MM.1S (cell line): ENCODE results near the gene BCDIN3D.

Source experiments
- DNase-seq: peaks from one replicate; pipeline ENCODE4 v3.0.0-alpha.2; 2015
- H2AFZ ChIP-seq: fragments of 300-600 bp; sonication (generic); 2 replicates; pipeline ENCODE4 v1.6.0; 2016; ENCODE audit warnings: antibody characterized with exemption, low read length
- H3F3A ChIP-seq: fragments of 300-600 bp; sonication (generic); 2 replicates; pipeline ENCODE4 v1.6.1; 2016; ENCODE audit warnings: mild to moderate bottlenecking, antibody characterized with exemption, low read length, moderate library complexity, mixed read lengths; ENCODE audit not compliant: insufficient read depth
- H3K27ac ChIP-seq: fragments of 300-600 bp; sonication (generic); 2 replicates; pipeline ENCODE4 v1.5.1; 2016; ENCODE audit warnings: mild to moderate bottlenecking, low read length
- H3K27me3 ChIP-seq: fragments of 300-600 bp; sonication (generic); replicated peaks from 2 replicates; pipeline ENCODE4 v1.6.0; 2016; ENCODE audit warnings: low read length; ENCODE audit not compliant: insufficient read depth
- H3K36me3 ChIP-seq: fragments of 300-600 bp; sonication (generic); replicated peaks from 2 replicates; pipeline ENCODE4 v1.6.1; 2016; ENCODE audit warnings: mild to moderate bottlenecking, low read length, mixed read lengths; ENCODE audit not compliant: insufficient read depth
- H3K4me1 ChIP-seq: fragments of 300-600 bp; sonication (generic); 2 replicates; pipeline ENCODE4 v1.6.1; 2016; ENCODE audit warnings: low read length, mixed read lengths
- H3K4me2 ChIP-seq: fragments of 300-600 bp; sonication (generic); 2 replicates; pipeline ENCODE4 v1.6.0; 2016; ENCODE audit warnings: low read depth, low read length
- H3K4me3 ChIP-seq: fragments of 300-600 bp; sonication (generic); 2 replicates; pipeline ENCODE4 v1.5.1; 2016; ENCODE audit warnings: low read length, mixed read lengths
- H3K79me2 ChIP-seq: fragments of 300-600 bp; sonication (generic); 2 replicates; pipeline ENCODE4 v1.6.1; 2016; ENCODE audit warnings: mixed run types, low read length, mixed read lengths
- H3K9ac ChIP-seq: fragments of 300-600 bp; sonication (generic); 2 replicates; pipeline ENCODE4 v1.6.1; 2016; ENCODE audit warnings: low read length, mixed read lengths
- H3K9me2 ChIP-seq: fragments of 300-600 bp; sonication (generic); replicated peaks from 2 replicates; pipeline ENCODE4 v1.6.1; 2016; ENCODE audit warnings: mild to moderate bottlenecking, low read length, mixed read lengths; ENCODE audit not compliant: insufficient read depth
- H3K9me3 ChIP-seq: fragments of 300-600 bp; sonication (generic); replicated peaks from 2 replicates; pipeline ENCODE4 v1.6.1; 2016; ENCODE audit warnings: mild to moderate bottlenecking, low read length, mixed read lengths; ENCODE audit not compliant: insufficient read depth
- H4K20me1 ChIP-seq: fragments of 300-600 bp; sonication (generic); 2 replicates; pipeline ENCODE4 v1.6.1; 2016; ENCODE audit warnings: mild to moderate bottlenecking, low read length, moderate library complexity, mixed read lengths; ENCODE audit not compliant: insufficient read depth
- CTCF ChIP-seq: fragments of 300-600 bp; sonication (generic); IDR thresholded peaks from 2 replicates; pipeline ENCODE4 v1.5.1; 2016; ENCODE audit warnings: antibody characterized with exemption, low read length, mixed read lengths
- EZH2 ChIP-seq: fragments of 300-600 bp; sonication (generic); optimal IDR thresholded peaks from 2 replicates; pipeline ENCODE3; 2017; ENCODE audit warnings: low read depth, mild to moderate bottlenecking, antibody characterized with exemption, low read length, mixed read lengths
- EZH2phosphoT487 ChIP-seq: fragments of 300-600 bp; sonication (generic); IDR thresholded peaks from 2 replicates; pipeline ENCODE4 v1.6.1; 2018; ENCODE audit warnings: antibody characterized with exemption, low read length

BCDIN3D gene

GRCh38 chr12:49846032-49846431 is 3.1 kb upstream of the BCDIN3D start:
- Histone ChIP-seq H3K79me2 (peaks cover 12% of the 10 kb centered on the region), H3F3A (peaks cover 21% of the 10 kb centered on the region), H3K27ac (no peak overlapping the region), H3K4me3 (no peak overlapping the region), H4K20me1 (no peaks in the 10 kb centered on the region), H3K36me3 (no peaks in the 10 kb centered on the region), H3K27me3 (0 out of 2 replicates have a peak, but pooled peaks cover 2% of the 10 kb centered on the region), H3K4me2 (no peak overlapping the region), H2AFZ (no peak overlapping the region), H3K9me2 (no peaks in the 10 kb centered on the region), H3K9ac (no peak overlapping the region), H3K4me1 (peaks cover 23% of the 10 kb centered on the region), H3K9me3 (no peaks in the 10 kb centered on the region)
- TF ChIP-seq EZH2phosphoT487 (no peak), CTCF (no peak), EZH2 (no peak)
- no peak for DNase-seq

- no peak overlapping the region for H3K4me2 ChIP-seq
- no peak for DNase-seq
- H3K79me2 ChIP-seq: peaks cover 12% of the 10 kb centered on the region
- H3K4me3 ChIP-seq: no peak overlapping the region
- H3K9me3 ChIP-seq: no peaks in the 10 kb centered on the region
- no peak overlapping the region for H2AFZ ChIP-seq
- peaks cover 19% of the 10 kb centered on the region for H3K4me1 ChIP-seq
- 0 out of 2 replicates have a peak, but pooled peaks cover 2% of the 10 kb centered on the region for H3K27me3 ChIP-seq
- no peak overlapping the region for H3K9ac ChIP-seq
- no peaks in the 10 kb centered on the region for H3K36me3 ChIP-seq
- H3K27ac ChIP-seq: no peak overlapping the region
- H3K9me2 ChIP-seq: no peaks in the 10 kb centered on the region
- peaks cover 16% of the 10 kb centered on the region for H3F3A ChIP-seq
- TF ChIP-seq EZH2phosphoT487 (no peak), CTCF (no peak), EZH2 (no peak)
- H4K20me1 ChIP-seq: no peaks in the 10 kb centered on the region
Observed at GRCh38 chr12:49843876-49844437, 1.1 kb upstream of the BCDIN3D start.

GRCh38 chr12:49843411-49843810 is 505 bp upstream of the BCDIN3D start:
- Histone ChIP-seq H3K9ac (peak overlapping the region; percentile 75; the same call in 1 of the 2 replicates), H3K79me2 (peaks cover 12% of the 10 kb centered on the region), H3F3A (peaks cover 16% of the 10 kb centered on the region), H3K4me3 (peak overlapping the region; percentile 90), H2AFZ (peak overlapping the region; percentile 87), H3K9me3 (no peaks in the 10 kb centered on the region), H4K20me1 (no peaks in the 10 kb centered on the region), H3K4me2 (peak overlapping the region; percentile 94), H3K27ac (peak overlapping the region; percentile 62; the same call in 1 of the 2 replicates), H3K27me3 (0 out of 2 replicates have a peak, but pooled peaks cover 2% of the 10 kb centered on the region), H3K9me2 (no peaks in the 10 kb centered on the region), H3K4me1 (peaks cover 19% of the 10 kb centered on the region), H3K36me3 (no peaks in the 10 kb centered on the region)
- DNase-seq: no peak
- TF ChIP-seq EZH2 (no peak), EZH2phosphoT487 (no peak), CTCF (no peak)
